CD1c-positive myeloid dendritic cell (primary cell): ENCODE results near the gene MC2R.
"Not testable (repeated sequence)": the region's sequence is repeated elsewhere in the genome, so short reads cannot be mapped to it uniquely, and the experiment has no call there.

Experiments
- DNase-seq: peaks from one replicate; pipeline ENCODE4 v3.0.0-alpha.2; 2016; ENCODE audit errors: extremely low spot score

Gene MC2R

GRCh38 chr18:13893418-13893760, 21.9 kb downstream of the MC2R start:
- peak; percentile 33 for DNase-seq

- DNase-seq, result no peak
These were observed 23.2 kb downstream of the MC2R start for GRCh38 chr18:13892098-13892497.

- DNase-seq, result no peak
These were observed 24.5 kb downstream of the MC2R start for GRCh38 chr18:13890761-13891361.

DNA sequence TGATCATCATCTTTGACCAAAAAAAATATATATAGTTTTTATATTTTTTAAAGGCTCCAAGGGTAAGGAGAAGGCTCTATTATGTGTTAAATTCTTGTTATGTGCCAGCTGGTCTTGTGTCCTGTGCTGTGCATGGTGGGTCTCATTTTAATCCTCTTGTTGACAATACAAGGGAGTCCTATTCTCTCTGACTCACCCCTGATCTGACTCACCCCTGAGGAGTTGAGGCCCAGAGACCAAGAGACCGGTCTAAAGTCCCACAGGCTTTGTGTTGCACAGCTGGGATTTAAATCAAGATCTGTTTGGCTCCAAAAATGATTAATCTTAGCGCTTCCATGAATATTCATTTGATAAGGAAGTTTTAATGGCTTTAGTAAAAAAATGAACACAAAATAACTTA, 25.7 kb downstream of the MC2R start:
- DNase-seq, result no peak

DNA sequence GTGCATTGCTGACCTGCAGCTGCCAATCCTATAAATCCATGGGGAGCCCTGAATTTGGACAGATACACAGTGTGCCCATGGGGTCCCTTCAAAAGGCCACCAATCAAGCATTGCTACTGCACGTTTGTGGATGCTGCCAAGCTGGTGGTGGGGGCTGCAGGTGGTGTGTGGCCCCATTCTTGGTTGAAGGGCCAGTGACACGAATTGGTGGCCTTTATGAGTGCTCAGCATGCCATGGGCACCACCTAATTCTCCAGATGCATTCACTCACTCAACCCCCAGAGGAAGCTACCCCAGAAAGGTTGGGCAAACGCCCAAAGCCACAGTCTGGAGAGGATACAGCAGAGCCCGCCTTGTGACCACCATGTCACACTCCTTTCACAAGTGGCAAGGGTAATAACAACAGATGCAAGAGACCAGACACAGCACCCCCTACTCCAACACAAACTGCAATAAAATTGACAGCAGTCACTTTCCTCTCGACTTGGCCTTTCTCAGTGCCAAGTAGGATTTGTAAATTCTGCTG, 27.1 kb downstream of the MC2R start:
- DNase-seq, result no peak

DNA sequence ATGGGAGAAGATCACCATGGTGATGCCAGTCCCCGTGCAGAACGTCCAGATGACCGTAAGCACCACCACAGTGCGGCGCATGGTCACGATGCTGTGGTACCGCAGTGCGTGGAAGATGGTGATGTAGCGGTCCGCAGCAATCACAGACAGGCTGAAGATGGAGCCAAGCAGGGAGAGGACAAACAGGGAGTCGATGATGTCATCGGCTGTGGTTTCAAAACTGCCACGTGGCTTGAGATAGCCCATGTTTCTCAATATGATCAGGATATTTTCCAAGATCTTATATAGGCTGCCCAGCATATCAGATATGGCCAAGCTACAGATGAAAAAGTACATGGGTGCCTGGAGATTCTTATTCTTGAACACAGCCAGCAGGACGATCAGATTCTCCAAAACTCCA, 30.3 kb downstream of the MC2R start:
- DNase-seq, result no peak

GRCh38 chr18:13879937-13880336, 35.4 kb downstream of the MC2R start:
- DNase-seq, result no peak

GRCh38 chr18:13879492-13879891, 35.8 kb downstream of the MC2R start:
- no peak for DNase-seq

GRCh38 chr18:13878857-13879256, 36.5 kb downstream of the MC2R start:
- DNase-seq, result no peak

- no peak for DNase-seq
These were observed 38.2 kb downstream of the MC2R start for GRCh38 chr18:13877157-13877556.

- no peak for DNase-seq
These were observed 40.8 kb downstream of the MC2R start for GRCh38 chr18:13874558-13874957.

DNA sequence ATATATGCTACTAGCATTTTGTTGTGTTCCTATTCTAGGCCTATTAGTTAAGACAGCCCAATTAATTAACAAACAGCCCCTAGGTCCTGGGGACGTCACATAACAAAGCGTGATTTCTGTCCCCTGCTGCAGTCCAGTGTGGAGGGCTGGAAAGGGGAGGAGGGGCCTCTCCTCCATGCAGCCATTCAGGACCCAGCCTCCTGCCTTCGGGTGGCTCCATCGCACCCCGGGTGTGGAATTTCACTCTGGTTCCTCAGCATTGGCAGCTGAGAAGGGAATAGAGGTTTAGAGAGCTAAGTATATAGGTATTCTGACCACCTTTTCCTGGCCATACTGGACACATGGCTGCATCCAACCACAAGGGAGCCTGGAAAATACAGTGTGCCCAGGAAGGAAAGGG, 42.4 kb downstream of the MC2R start:
- DNase-seq, result no peak

GRCh38 chr18:13872373-13872772, 43.0 kb downstream of the MC2R start:
- no peak for DNase-seq

DNA sequence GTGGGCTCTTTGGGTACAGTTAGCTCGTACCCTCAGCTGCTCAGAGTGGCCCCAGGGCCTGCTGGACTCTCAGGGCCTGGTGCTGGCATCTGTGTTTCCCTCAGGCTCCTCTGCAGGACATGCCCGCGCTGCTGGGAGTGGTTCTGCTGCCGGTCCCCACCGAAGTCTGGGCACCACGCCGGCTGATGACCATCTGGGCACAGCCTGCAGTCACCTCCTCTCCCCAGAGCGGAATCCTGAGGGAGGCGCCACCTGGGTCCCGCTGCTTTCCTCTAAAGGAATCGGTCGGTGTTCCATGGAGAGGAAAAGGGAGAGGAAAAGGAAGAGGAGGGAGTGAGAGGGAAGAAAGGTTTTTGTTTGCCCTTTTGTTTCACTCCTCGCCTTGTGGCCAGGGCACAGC, 43.6 kb downstream of the MC2R start:
- no peak for DNase-seq

DNA sequence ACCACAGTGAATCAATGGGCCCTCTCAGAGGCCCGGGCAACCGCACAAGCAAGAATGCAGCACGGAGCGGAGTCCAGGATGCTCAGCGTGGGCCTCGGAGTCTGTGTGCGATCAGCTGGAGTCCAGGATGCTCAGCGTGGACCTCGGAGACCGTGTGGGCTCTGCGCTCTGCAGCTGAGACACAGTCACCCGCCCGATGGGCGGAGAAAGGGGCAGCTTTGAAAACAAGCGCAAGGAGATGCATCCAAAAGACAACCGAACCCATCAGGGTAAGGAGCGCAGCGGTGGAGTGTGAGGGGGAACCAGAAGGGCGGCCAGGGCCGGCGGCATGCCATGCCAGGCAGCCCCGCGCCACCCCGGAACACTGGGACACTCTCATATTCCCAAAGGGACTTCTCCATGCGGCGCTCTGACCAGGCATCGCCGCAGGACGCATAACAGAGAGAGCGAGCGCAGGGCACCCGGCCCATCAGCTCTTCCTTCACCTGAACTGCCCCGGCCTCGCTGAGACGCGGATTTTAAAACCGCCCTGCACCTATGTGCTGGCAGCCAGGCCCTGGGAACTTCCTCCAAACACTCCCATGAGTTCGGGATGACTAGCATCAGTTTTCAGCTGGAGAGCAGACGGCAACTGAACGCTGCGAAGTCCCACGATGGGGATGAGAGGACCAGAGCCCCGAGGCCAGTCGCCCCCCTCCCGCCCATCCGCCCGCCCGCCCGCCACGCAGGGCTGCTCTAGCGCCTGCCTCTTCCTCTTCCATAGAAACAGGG, 46.6 kb downstream of the MC2R start:
- no peak for DNase-seq

DNA sequence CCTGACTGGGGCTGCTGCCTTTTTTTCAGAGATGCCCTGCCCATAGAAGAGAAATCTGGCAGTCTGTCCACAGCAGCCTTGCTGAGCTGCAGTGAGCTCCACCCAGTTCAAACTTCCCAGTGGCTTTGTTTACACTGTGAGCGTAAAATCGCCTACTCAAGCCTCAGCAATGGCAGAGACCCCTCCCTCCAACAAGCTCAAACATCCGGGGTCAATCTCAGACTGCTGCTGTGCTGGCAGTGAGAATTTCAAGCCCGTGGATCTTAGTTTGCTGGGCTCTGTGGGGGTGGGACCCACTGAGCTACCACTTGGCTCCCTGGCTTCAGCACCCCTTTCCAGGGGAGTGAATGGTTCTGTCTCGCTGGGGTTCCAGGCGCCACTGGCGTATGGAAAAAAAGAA, 52.4 kb downstream of the MC2R start:
- not testable (repeated sequence) for DNase-seq

GRCh38 chr18:13849791-13850190, 65.5 kb downstream of the MC2R start:
- DNase-seq, result no peak

- DNase-seq, result no peak
These were observed 78.8 kb downstream of the MC2R start for GRCh38 chr18:13836559-13836958.

DNA sequence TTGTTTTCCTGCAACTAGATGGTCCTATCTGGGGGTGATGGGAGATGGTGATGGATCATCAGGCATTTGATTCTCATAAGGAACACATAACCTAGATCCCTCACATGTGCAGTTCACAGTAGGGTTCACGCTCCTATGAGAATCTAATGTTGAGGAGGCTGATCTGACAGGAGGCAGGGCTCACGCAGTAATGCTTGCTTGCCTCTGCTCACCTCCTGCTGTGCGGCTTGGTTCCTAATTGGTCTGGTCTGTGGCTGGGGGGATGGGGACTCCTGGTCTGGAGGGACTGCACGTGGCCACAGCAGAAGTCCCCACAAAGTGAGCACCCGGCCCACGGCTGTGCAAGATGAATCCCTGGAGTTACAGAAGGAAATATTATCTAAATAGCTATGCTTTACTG, 80.1 kb downstream of the MC2R start:
- no peak for DNase-seq

- DNase-seq, result no peak
These were observed 80.8 kb downstream of the MC2R start for GRCh38 chr18:13834496-13835015.
